OCI-LY3 (cell line): ENCODE measurements around the gene FANCD2OS.

ENCODE experiments used
- EZH2phosphoT487 ChIP-seq: fragments of 200-600 bp; shearing (Covaris generic); IDR thresholded peaks from 2 replicates; pipeline ENCODE4 v1.6.1; 2018; ENCODE audit warnings: antibody characterized with exemption, mixed run types, low read depth
- TF ChIP-seq, protein P1 (sequence below): fragments of 200-600, 300-600 bp; sonication (generic); IDR thresholded peaks from 2 replicates; pipeline ENCODE4 v1.5.1; 2014; ENCODE audit warnings: antibody characterized with exemption, low read length, low read depth

DNA sequence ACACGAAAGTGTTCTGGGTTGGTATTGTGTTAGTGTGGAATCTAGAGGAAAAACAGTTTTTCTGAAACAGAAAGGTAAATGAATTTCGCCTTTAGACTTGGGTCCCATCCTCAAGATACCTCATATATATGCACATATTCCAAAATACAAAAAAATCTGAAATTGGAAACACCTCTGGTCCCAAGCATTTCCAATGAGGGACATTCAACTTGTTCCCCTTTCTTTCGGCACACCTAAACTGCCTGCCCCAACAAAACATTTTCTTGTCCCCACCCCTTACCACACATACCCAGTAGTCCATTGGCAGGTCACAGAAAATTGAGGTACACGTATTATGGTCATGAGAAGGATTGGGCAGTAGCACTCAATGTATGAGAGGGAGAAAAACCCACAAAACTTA is 47.6 kb upstream of the FANCD2OS start:
- TF ChIP-seq, protein P1, sequence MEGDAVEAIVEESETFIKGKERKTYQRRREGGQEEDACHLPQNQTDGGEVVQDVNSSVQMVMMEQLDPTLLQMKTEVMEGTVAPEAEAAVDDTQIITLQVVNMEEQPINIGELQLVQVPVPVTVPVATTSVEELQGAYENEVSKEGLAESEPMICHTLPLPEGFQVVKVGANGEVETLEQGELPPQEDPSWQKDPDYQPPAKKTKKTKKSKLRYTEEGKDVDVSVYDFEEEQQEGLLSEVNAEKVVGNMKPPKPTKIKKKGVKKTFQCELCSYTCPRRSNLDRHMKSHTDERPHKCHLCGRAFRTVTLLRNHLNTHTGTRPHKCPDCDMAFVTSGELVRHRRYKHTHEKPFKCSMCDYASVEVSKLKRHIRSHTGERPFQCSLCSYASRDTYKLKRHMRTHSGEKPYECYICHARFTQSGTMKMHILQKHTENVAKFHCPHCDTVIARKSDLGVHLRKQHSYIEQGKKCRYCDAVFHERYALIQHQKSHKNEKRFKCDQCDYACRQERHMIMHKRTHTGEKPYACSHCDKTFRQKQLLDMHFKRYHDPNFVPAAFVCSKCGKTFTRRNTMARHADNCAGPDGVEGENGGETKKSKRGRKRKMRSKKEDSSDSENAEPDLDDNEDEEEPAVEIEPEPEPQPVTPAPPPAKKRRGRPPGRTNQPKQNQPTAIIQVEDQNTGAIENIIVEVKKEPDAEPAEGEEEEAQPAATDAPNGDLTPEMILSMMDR = no peak
- TF ChIP-seq EZH2phosphoT487 = no peak
